ENCODE data around the gene TMEFF1. TPM values are rescaled to one million over a fixed set of nuclear protein-coding genes. Genes with fewer than 3 reads are reported as not detected.

TMEFF1 gene
- total RNA-seq, 1 donor from 2014 or later = not detected

GRCh38 chr9:100457517-100457916, 15.4 kb upstream of the TMEFF1 start:
- no peak for TF ChIP-seq CTCF (IDR thresholded peaks at IDR 0.05)
- ATAC-seq (ENCODE audit: low read depth) (no peak), DNase-seq (no peak)
- intact Hi-C loops (cut with micrococcal nuclease) = no loop called here
- ChIA-PET CTCF (no interaction called here), POLR2A (no interaction called here)
- peaks cover 2% of the 10 kb centered on the region for H3K36me3 Mint-ChIP-seq (ENCODE audit: low read depth)
- H3K9me3 Mint-ChIP-seq = no peaks in the 10 kb centered on the region
- H3K4me3 Mint-ChIP-seq = no peak overlapping the region
- H3K27me3 Mint-ChIP-seq = no peaks in the 10 kb centered on the region
- no peak overlapping the region for H3K27ac Mint-ChIP-seq
- H3K4me1 Mint-ChIP-seq = no peaks in the 10 kb centered on the region

GRCh38 chr9:100459963-100460362, 13.0 kb upstream of the TMEFF1 start:
- ChIA-PET POLR2A (no interaction called here), CTCF (no interaction called here)
- Mint-ChIP-seq H3K4me3 (no peak overlapping the region), H3K27me3 (no peaks in the 10 kb centered on the region), H3K9me3 (no peaks in the 10 kb centered on the region), H3K36me3 (ENCODE audit: low read depth) (no peaks in the 10 kb centered on the region), H3K27ac (no peak overlapping the region), H3K4me1 (no peaks in the 10 kb centered on the region)
- intact Hi-C loops (cut with micrococcal nuclease) = no loop called here
- no peak for TF ChIP-seq CTCF (IDR thresholded peaks at IDR 0.05)
- ATAC-seq (ENCODE audit: low read depth) = no peak
- DNase-seq = no peak

GRCh38 chr9:100465274-100465673, 7.7 kb upstream of the TMEFF1 start:
- CTCF ChIA-PET = no interaction called here

GRCh38 chr9:100465761-100466160, 7.2 kb upstream of the TMEFF1 start:
- H3K27ac Mint-ChIP-seq = no peak overlapping the region
- ATAC-seq (ENCODE audit: low read depth) (no peak), DNase-seq (no peak)
- no peaks in the 10 kb centered on the region for H3K4me1 Mint-ChIP-seq
- no peak for TF ChIP-seq CTCF (IDR thresholded peaks at IDR 0.05)
- H3K4me3 Mint-ChIP-seq = no peak overlapping the region
- ChIA-PET POLR2A (no interaction called here), CTCF (no interaction called here)
- H3K9me3 Mint-ChIP-seq = no peaks in the 10 kb centered on the region
- intact Hi-C loops (cut with micrococcal nuclease) = no loop called here
- peaks cover 3% of the 10 kb centered on the region for H3K27me3 Mint-ChIP-seq
- no peaks in the 10 kb centered on the region for H3K36me3 Mint-ChIP-seq (ENCODE audit: low read depth)

More at GRCh38 chr9:100465274-100465673, 7.7 kb upstream of the TMEFF1 start:
- H3K4me3 Mint-ChIP-seq = no peak overlapping the region
- DNase-seq = no peak
- H3K27me3 Mint-ChIP-seq = no peaks in the 10 kb centered on the region
- no peaks in the 10 kb centered on the region for H3K36me3 Mint-ChIP-seq (ENCODE audit: low read depth)
- POLR2A ChIA-PET = no interaction called here
- no peaks in the 10 kb centered on the region for H3K9me3 Mint-ChIP-seq
- H3K27ac Mint-ChIP-seq = no peak overlapping the region
- H3K4me1 Mint-ChIP-seq = no peaks in the 10 kb centered on the region
- no peak for TF ChIP-seq CTCF (IDR thresholded peaks at IDR 0.05)
- ATAC-seq (ENCODE audit: low read depth) = no peak
- intact Hi-C loops (cut with micrococcal nuclease) = no loop called here

GRCh38 chr9:100466171-100466828, 6.6 kb upstream of the TMEFF1 start:
- TF ChIP-seq CTCF (IDR thresholded peaks at IDR 0.05) = no peak
- intact Hi-C loops (cut with micrococcal nuclease) = no loop called here
- Mint-ChIP-seq H3K27me3 (peaks cover 4% of the 10 kb centered on the region), H3K9me3 (no peaks in the 10 kb centered on the region), H3K4me1 (no peaks in the 10 kb centered on the region), H3K27ac (no peak overlapping the region), H3K4me3 (no peak overlapping the region), H3K36me3 (ENCODE audit: low read depth) (no peaks in the 10 kb centered on the region)
- no peak for ATAC-seq (ENCODE audit: low read depth)
- ChIA-PET POLR2A (no interaction called here), CTCF (no interaction called here)
- no peak for DNase-seq
